HG02970 (cell line): Measurements from ENCODE around the gene PCDHA11.
"Not testable (repeated sequence)": the region's sequence is repeated elsewhere in the genome, so short reads cannot be mapped to it uniquely, and the experiment has no call there.

Experiments
- ATAC-seq: cut with Tn5 transposase; IDR thresholded peaks from one replicate; pipeline ENCODE4 v1.9.1; 2021; ENCODE audit warnings: mild to moderate bottlenecking, moderate library complexity, moderate number of reproducible peaks; ENCODE audit not compliant: unreplicated experiment, low FRiP score

Gene PCDHA11

DNA sequence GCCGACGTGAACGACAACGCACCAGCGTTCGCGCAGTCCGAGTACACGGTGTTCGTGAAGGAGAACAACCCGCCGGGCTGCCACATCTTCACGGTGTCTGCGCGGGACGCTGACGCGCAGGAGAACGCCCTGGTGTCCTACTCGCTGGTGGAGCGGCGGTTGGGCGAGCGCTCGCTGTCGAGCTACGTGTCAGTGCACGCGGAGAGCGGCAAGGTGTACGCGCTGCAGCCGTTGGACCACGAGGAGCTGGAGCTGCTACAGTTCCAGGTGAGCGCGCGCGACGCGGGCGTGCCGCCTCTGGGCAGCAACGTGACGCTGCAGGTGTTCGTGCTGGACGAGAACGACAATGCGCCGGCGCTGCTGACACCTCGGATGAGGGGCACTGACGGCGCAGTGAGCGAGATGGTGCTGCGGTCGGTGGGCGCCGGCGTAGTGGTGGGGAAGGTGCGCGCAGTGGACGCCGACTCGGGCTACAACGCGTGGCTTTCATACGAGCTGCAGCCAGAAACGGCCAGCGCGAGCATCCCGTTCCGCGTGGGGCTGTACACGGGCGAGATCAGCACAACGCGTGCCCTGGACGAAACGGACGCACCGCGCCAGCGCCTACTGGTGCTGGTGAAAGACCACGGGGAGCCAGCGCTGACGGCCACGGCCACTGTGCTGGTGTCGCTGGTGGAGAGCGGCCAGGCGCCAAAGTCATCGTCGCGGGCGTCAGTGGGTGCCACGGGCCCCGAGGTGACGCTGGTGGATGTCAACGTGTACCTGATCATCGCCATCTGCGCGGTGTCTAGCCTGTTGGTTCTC lies 18.7 kb upstream of the PCDHA11 start:
- ATAC-seq = not testable (repeated sequence)

DNA sequence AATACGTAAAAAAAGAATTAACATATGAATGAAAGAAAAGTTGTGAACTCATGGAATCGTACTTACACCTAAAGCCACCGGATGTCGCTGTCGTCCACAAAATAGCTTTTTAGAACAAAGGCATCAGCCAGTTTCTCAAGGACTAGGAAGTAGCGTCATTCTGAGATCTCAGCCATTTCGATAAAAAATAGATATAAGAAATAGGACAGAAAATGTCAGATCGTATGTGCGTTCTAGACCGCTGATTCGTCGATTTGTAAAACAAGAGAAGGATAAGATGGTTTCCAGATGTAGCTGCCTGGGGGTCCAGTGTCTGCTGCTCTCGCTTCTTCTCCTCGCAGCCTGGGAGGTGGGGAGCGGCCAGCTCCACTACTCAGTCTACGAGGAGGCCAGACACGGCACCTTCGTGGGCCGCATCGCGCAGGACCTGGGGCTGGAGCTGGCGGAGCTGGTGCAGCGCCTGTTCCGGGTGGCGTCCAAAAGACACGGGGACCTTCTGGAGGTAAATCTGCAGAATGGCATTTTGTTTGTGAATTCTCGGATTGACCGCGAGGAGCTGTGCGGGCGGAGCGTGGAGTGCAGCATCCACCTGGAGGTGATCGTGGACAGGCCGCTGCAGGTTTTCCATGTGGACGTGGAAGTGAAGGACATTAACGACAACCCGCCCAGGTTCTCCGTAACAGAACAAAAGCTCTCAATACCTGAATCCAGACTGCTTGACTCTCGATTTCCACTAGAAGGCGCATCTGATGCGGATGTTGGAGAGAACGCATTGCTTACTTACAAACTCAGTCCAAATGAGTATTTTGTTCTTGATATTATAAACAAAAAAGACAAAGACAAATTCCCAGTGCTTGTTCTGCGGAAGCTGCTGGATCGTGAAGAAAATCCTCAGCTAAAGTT lies 12.7 kb upstream of the PCDHA11 start, which contains the start of gene PCDHA10:
PCDHA10 (plus strand) TSS at position 126 of the 903 bp plus-strand sequence; CDS start at position 278, 152 bp downstream.
- no peak for ATAC-seq

DNA sequence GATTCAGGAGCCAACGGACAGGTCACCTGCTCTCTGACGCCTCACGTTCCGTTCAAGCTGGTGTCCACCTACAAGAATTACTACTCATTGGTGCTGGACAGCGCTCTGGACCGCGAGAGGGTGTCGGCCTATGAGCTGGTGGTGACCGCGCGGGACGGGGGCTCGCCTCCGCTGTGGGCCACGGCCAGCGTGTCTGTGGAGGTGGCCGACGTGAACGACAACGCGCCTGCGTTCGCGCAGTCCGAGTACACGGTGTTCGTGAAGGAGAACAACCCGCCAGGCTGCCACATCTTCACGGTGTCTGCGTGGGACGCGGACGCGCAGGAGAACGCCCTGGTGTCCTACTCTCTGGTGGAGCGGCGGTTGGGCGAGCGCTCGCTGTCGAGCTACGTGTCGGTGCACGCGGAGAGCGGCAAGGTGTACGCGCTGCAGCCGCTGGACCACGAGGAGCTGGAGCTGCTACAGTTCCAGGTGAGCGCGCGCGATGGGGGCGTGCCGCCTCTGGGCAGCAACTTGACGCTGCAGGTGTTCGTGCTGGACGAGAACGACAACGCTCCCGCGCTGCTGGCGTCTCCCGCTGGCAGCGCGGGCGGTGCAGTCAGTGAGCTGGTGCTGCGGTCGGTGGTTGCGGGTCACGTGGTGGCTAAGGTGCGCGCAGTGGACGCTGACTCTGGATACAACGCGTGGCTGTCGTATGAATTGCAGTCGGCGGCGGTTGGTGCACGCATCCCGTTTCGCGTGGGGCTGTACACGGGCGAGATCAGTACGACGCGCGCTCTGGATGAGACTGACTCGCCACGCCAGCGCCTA lies 11.4 kb upstream of the PCDHA11 start:
- ATAC-seq = no peak

DNA sequence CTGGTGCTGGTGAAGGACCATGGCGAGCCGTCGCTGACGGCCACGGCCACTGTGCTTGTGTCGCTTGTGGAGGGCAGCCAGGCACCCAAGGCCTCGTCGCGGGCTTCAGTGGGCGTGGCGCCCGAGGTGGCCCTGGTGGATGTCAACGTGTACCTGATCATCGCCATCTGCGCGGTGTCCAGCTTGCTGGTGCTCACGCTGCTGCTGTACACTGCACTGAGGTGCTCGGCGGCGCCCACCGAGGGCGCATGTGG lies 10.8 kb upstream of the PCDHA11 start:
- ATAC-seq = no peak

DNA sequence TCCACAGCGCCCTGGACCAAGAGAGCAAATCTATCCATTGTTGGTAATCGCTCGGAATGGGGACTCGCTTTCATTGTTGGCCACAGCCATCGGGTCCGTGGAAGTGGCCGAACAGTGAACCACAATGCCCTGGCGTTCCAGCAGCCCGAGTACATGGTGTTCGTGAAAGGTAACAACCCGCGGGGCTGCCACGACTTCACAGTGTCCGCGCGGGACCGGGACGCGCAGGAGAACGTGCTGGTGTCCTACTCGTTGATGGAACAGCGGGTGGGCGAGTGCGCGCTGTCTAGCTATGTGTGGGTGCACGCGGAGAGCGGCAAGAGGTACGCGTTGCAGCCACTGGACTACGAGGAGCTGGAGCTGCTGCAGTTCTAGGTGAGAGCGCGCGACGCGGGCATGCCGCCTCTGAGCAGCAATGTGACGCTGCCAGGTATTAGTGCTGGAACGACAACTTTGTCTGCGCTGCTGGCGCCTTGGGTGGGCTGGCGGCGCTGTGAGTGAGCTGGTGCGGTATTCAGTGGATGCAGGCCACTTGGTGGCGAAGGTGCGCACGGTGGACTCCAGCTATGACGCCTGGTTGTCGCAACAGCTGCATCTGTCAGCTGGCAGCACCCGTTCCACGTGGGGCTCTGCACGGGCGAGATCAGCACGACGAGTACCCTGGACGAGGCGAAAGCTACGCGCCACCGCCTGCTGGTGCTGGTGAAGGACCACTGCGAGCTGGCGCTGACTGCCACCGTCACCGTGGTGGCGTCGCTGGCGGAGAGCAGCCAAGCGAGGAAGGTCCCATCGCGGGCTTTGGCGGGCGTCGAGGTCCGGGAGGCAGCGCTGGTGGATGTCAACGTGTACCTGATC lies 6.1 kb upstream of the PCDHA11 start:
- ATAC-seq = no peak

DNA sequence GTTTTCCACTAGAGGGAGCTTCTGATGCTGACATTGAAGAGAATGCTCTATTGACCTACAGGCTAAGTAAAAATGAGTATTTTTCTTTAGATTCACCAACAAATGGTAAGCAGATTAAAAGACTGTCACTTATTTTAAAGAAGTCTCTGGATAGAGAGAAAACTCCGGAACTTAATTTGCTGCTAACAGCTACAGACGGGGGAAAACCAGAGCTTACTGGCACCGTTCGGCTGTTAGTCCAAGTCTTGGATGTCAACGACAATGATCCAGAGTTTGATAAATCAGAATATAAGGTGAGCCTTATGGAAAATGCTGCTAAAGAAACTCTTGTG lies 764 bp downstream of the PCDHA11 start:
- no peak for ATAC-seq

DNA sequence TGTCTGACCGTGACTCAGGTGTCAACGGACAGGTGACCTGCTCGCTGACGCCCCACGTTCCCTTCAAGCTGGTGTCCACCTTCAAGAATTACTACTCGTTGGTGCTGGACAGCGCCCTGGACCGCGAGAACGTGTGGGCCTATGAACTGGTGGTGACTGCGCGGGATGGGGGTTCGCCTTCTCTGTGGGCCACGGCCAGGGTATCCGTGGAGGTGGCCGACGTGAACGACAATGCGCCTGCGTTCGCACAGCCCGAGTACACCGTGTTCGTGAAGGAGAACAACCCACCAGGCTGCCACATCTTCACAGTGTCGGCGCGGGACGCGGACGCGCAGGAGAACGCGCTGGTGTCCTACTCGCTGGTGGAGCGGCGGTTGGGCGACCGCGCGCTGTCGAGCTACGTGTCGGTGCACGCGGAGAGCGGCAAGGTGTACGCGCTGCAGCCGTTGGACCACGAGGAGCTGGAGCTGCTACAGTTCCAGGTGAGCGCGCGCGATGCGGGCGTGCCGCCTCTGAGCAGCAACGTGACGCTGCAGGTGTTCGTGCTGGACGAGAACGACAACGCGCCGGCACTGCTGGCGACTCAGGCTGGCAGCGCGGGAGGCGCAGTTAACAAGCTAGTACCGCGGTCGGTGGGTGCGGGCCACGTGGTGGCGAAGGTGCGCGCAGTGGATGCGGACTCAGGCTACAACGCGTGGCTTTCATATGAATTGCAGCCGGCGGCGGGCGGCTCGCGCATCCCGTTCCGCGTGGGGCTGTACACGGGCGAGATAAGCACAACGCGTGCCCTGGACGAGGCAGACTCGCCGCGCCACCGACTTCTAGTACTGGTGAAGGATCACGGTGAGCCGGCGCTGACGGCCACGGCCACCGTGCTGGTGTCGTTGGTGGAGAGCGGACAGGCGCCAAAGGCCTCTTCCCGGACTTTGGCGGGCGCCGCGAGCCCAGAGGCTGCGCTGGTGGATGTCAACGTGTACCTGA lies 1.8 kb downstream of the PCDHA11 start:
- ATAC-seq = no peak

DNA sequence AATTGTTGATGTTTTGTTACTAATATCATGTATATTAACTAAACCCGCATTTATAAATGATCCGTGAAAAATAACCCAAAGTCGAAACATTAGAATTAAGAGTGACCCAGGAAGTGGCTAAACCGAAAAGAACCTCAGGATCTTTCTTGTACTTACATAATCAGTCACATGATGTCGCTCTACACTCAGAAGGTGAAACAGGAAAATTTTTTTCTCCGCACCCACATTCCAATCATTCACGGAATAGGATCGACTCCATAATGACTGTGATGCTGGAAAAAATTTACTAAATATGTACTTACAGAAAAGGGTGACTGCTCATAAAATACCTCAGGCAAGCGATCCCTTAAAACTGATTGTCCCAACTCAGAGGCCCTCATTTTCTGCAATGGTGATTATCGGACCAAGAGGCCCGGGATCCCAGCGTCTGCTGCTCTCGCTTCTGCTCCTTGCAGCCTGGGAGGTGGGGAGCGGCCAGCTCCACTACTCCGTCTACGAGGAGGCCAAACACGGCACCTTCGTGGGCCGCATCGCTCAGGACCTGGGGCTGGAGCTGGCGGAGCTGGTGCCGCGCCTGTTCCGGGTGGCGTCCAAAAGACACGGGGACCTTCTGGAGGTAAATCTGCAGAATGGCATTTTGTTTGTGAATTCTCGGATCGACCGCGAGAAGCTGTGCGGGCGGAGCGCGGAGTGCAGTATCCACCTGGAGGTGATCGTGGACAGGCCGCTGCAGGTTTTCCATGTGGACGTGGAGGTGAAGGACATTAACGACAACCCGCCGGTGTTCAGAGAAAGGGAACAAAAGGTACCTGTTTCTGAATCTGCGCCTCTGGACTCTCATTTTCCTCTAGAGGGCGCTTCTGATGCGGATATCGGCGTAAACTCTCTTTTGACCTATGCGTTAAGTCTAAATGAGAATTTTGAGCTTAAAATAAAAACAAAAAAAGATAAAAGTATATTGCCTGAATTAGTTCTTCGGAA lies 6.6 kb downstream of the PCDHA11 start, which contains the start of gene PCDHA12:
PCDHA12 (plus strand) TSS at position 224 of the 981 bp plus-strand sequence; CDS start at position 389, 165 bp downstream.
- ATAC-seq = no peak

DNA sequence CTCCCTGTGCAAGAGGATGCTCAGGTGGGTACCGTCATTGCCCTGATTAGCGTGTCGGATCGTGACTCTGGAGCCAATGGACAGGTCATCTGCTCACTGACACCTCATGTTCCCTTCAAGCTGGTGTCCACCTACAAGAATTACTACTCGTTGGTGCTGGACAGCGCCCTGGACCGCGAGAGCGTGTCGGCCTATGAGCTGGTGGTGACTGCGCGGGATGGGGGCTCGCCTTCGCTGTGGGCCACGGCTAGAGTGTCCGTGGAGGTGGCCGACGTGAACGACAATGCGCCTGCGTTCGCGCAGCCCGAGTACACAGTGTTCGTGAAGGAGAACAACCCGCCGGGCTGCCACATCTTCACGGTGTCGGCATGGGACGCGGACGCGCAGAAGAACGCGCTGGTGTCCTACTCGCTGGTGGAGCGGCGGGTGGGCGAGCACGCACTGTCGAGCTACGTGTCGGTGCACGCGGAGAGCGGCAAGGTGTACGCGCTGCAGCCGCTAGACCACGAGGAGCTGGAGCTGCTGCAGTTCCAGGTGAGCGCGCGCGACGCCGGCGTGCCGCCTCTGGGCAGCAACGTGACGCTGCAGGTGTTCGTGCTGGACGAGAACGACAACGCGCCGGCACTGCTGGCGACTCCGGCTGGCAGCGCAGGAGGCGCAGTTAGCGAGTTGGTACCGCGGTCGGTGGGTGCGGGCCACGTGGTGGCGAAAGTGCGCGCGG lies 7.9 kb downstream of the PCDHA11 start:
- ATAC-seq = not testable (repeated sequence)

DNA sequence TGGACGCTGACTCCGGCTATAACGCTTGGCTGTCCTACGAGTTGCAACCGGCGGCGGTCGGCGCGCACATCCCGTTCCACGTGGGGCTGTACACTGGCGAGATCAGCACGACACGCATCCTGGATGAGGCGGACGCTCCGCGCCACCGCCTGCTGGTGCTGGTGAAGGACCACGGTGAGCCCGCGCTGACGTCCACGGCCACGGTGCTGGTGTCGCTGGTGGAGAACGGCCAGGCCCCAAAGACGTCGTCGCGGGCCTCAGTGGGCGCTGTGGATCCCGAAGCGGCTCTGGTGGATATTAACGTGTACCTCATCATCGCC lies 8.5 kb downstream of the PCDHA11 start:
- ATAC-seq = no peak

DNA sequence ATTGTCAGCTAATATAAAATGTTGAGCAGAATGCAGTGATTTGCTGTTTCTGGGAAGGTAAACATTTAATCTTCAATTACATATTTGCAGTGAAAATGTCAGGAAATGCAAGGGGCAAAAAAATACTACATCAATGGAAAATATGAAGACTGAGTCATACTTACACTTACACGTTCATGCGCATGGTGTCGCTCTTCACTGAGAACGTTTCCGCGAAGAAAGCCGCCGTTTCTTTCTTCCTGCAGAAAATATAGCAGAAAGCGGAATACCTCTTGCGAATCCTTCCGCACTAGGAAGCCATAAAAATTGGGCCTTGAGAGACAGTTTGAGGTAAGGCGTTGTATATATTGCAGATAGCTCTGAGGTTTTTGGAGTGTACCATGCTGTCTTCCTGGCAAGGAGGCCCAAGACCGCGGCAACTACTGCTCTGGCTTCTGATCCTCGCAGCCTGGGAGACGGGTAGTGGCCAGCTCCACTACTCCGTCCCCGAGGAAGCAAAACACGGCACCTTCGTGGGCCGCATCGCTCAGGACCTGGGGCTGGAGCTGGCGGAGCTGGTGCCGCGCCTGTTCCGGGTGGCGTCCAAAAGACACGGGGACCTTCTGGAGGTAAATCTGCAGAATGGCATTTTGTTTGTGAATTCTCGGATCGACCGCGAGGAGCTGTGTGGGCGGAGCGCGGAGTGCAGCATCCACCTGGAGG lies 13.3 kb downstream of the PCDHA11 start, which contains the start of gene PCDHA13:
PCDHA13 (plus strand) TSS at position 236 of the 702 bp plus-strand sequence; CDS start at position 381, 145 bp downstream.
- ATAC-seq = no peak

DNA sequence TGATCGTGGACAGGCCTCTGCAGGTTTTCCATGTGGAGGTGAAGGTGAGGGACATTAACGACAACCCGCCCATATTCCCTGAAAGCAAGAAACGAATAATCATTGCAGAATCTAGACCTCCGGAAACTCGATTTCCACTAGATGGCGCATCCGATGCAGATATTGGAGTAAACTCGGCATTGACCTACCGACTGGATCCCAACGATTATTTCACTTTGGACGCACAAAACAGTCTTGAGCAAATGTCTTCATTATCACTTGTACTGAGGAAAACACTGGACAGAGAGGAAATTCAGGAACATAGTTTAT lies 13.8 kb downstream of the PCDHA11 start:
- no peak for ATAC-seq

DNA sequence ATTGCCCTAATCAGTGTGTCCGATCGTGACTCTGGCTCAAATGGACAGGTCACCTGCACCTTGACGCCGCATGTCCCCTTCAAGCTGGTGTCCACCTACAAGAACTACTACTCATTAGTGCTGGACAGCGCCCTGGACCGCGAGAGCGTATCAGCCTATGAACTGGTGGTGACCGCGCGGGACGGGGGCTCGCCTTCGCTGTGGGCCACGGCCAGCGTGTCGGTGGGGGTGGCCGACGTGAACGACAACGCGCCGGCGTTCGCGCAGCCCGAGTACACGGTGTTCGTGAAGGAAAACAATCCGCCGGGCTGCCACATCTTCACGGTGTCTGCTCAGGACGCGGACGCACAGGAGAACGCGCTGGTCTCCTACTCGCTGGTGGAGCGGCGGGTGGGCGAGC lies 14.6 kb downstream of the PCDHA11 start:
- ATAC-seq = no peak

DNA sequence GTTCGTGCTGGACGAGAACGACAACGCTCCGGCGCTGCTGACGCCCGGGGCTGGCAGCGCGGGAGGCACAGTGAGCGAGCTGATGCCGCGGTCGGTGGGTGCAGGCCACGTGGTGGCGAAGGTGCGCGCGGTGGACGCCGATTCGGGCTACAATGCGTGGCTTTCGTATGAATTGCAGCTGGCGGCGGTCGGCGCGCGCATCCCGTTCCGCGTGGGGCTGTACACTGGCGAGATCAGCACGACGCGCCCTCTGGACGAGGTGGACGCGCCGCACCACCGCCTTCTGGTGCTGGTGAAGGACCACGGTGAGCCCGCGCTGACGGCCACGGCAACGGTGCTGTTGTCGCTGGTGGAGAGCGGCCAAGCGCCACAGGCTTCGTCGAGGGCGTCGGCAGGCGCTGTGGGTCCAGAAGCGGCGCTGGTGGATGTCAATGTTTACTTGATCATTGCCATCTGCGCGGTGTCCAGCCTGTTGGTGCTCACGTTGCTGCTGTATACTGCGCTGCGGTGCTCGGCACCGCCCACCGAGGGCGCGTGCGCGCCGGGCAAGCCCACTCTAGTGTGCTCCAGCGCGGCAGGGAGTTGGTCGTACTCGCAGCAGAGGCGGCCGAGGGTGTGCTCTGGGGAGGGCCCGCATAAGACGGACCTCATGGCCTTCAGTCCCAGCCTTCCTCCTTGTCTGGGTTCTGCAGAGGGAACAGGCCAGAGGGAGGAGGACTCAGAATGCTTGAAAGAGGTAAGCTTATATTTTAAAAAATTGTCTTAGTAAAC lies 15.4 kb downstream of the PCDHA11 start:
- ATAC-seq = no peak

DNA sequence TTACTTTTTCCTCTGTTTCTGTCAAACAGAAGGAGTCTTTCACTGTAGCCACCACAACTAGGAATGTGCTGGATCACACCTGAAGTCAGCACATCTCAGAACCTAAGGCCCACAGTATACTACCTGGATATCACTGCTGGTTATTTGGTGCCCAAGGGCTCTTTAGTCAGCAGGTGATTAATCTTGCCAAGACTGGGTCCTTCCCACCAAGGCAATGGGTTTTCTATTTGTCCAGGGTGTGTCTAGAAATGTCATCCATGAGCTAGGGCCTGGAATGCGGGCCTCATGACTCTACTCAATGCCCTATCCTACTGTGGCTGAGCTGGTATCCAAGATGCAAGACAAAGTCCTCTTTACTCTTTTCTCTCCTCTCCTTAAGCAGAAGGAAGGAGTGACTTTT lies 47.6 kb downstream of the PCDHA11 start:
- ATAC-seq = no peak
